GM23248 (cell line): Measurements from ENCODE around the gene HOXC11. TPM values are rescaled to one million over a fixed set of nuclear protein-coding genes. Genes with fewer than 3 reads are reported as not detected.

Experiments used
- DNase-seq: peaks from one replicate; pipeline ENCODE4 v3.0.0-alpha.2; 2015
- H2AFZ ChIP-seq: fragments of 200-600 bp; sonication (generic); 2 replicates; pipeline ENCODE4 v1.6.1; 2016; ENCODE audit warnings: antibody characterized with exemption
- H3F3A ChIP-seq: fragments of 200-600 bp; sonication (generic); 2 replicates; pipeline ENCODE4 v1.6.1; 2016; ENCODE audit warnings: mild to moderate bottlenecking, antibody characterized with exemption, mixed run types; ENCODE audit not compliant: insufficient read depth
- H3K27ac ChIP-seq: fragments of 200-600 bp; sonication (generic); 2 replicates; pipeline ENCODE4 v1.5.1; 2016; ENCODE audit warnings: mild to moderate bottlenecking
- H3K27me3 ChIP-seq: fragments of 200-600 bp; sonication (generic); replicated peaks from 2 replicates; pipeline ENCODE4 v1.6.1; 2016; ENCODE audit warnings: mild to moderate bottlenecking; ENCODE audit not compliant: insufficient read depth
- H3K36me3 ChIP-seq: fragments of 200-600 bp; sonication (generic); 2 replicates; pipeline ENCODE4 v1.6.1; 2016; ENCODE audit warnings: low read depth, mild to moderate bottlenecking
- H3K4me1 ChIP-seq: fragments of 200-600 bp; sonication (generic); 2 replicates; pipeline ENCODE4 v1.6.1; 2016; ENCODE audit warnings: mild to moderate bottlenecking; ENCODE audit not compliant: insufficient read depth
- H3K4me2 ChIP-seq: fragments of 200-600 bp; sonication (generic); one replicate; pipeline ENCODE4 v1.6.1; 2016; ENCODE audit warnings: mild to moderate bottlenecking; ENCODE audit not compliant: unreplicated experiment
- H3K4me3 ChIP-seq: fragments of 200-600 bp; sonication (generic); 2 replicates; pipeline ENCODE4 v1.5.1; 2016; ENCODE audit warnings: mild to moderate bottlenecking
- H3K79me2 ChIP-seq: fragments of 200-600 bp; sonication (generic); 2 replicates; pipeline ENCODE4 v1.6.1; 2016; ENCODE audit warnings: mild to moderate bottlenecking; ENCODE audit not compliant: insufficient read depth
- H3K9ac ChIP-seq: fragments of 200-600 bp; sonication (generic); 2 replicates; pipeline ENCODE4 v1.6.1; 2016; ENCODE audit warnings: mild to moderate bottlenecking
- H3K9me2 ChIP-seq: fragments of 200-600 bp; sonication (generic); 2 replicates; pipeline ENCODE4 v1.6.1; 2016; ENCODE audit warnings: mixed run types, mild to moderate bottlenecking, moderate library complexity; ENCODE audit not compliant: insufficient read depth
- H3K9me3 ChIP-seq: fragments of 200-600 bp; sonication (generic); one replicate; pipeline ENCODE4 v1.6.1; 2017; ENCODE audit warnings: low read depth
- H4K20me1 ChIP-seq: fragments of 200-600 bp; sonication (generic); 2 replicates; pipeline ENCODE4 v1.6.0; 2016; ENCODE audit not compliant: insufficient read depth
- EZH2 ChIP-seq: fragments of 200-600 bp; sonication (generic); IDR thresholded peaks from 2 replicates; pipeline ENCODE4 v1.6.1; 2018; ENCODE audit warnings: antibody characterized with exemption, mild to moderate bottlenecking; ENCODE audit not compliant: insufficient read depth, poor library complexity, severe bottlenecking
- EZH2phosphoT487 ChIP-seq: fragments of 200-600 bp; sonication (generic); IDR thresholded peaks from 2 replicates; pipeline ENCODE4 v1.6.1; 2018; ENCODE audit warnings: antibody characterized with exemption, moderate library complexity, mild to moderate bottlenecking, low read depth; ENCODE audit not compliant: insufficient read depth
- WGBS, 2 experiments: methylation state at CpG; one replicate each; pipeline ENCODE4 v1.1.6; 2015 to 2017; ENCODE audit warnings: low lambda C conversion rate in 2 of 2, low coverage in 1 of 2; ENCODE audit errors: missing lambda C conversion rate in 2 of 2; 5-methylcytosine and 5-hydroxymethylcytosine counted together
- in situ Hi-C: fragments of 300-500 bp; cut with MboI; formaldehyde crosslinking; loops from 2 replicates; pipeline ENCODE4 v1.15.0; 2020
- polyA plus RNA-seq: library from polyadenylated mRNA; unstranded; fragments of >200 nt; fragmentation: Nextera tagmentation; extraction: Ambion mirVana; gene quantifications from 2 replicates; pipeline ENCODE4 v1.2.1, GENCODE V29; 2016
- total RNA-seq: library from RNA; depleted of rRNA; stranded (reverse); fragments of >200 nt; shearing (Covaris generic); gene quantifications from 2 replicates; pipeline ENCODE4 v1.2.3, GENCODE V29; 2014

The HOXC11 gene
- total and polyA plus RNA-seq, 2 experiments from 2014 or later: not detected

GRCh38 chr12:54001283-54002187 lies 28.6 kb downstream of the HOXC11 start:
- H3K79me2 ChIP-seq: peaks cover 9% of the 10 kb centered on the region; the same call in 1 of the 2 replicates
- H3F3A ChIP-seq: no peaks in the 10 kb centered on the region
- H3K9ac ChIP-seq: peak overlapping the region; percentile 98; the same call in 1 of the 2 replicates
- no peak for DNase-seq
- no peak overlapping the region for H3K27ac ChIP-seq
- no peak overlapping the region for H2AFZ ChIP-seq
- H4K20me1 ChIP-seq: no peaks in the 10 kb centered on the region
- peak overlapping the region; percentile 98 for H3K4me2 ChIP-seq
- H3K27me3 ChIP-seq: no peaks in the 10 kb centered on the region
- H3K9me3 ChIP-seq: no peaks in the 10 kb centered on the region
- H3K4me3 ChIP-seq: no peak overlapping the region; the same call in 1 of the 2 replicates
- TF ChIP-seq EZH2phosphoT487 (no peak), EZH2 (no peak)
- WGBS, 2 experiments: 90 to 91% methylated on average over 8 of the region's 8 CpGs
- in situ Hi-C loops: no loop called here
- no peaks in the 10 kb centered on the region for H3K36me3 ChIP-seq
- H3K4me1 ChIP-seq: peaks cover 3% of the 10 kb centered on the region; the same call in 1 of the 2 replicates
- H3K9me2 ChIP-seq: no peaks in the 10 kb centered on the region

- TF ChIP-seq EZH2phosphoT487 (no peak), EZH2 (no peak)
- no peak overlapping the region for H3K4me2 ChIP-seq
- H3K9me2 ChIP-seq: no peaks in the 10 kb centered on the region
- no peaks in the 10 kb centered on the region for H3K9me3 ChIP-seq
- H3K27ac ChIP-seq: no peak overlapping the region
- no peak overlapping the region for H3K4me3 ChIP-seq
- H3F3A ChIP-seq: peaks cover 2% of the 10 kb centered on the region; the same call in 1 of the 2 replicates
- WGBS, 2 experiments: 90% methylated on average over 19 of the region's 19 CpGs
- no peaks in the 10 kb centered on the region for H4K20me1 ChIP-seq
- H2AFZ ChIP-seq: no peak overlapping the region
- H3K36me3 ChIP-seq: no peaks in the 10 kb centered on the region
- no peaks in the 10 kb centered on the region for H3K27me3 ChIP-seq
- H3K4me1 ChIP-seq: peaks cover 3% of the 10 kb centered on the region; the same call in 1 of the 2 replicates
- in situ Hi-C loops: no loop called here
- DNase-seq: no peak
- H3K9ac ChIP-seq: no peak overlapping the region
- H3K79me2 ChIP-seq: peaks cover 12% of the 10 kb centered on the region; the same call in 1 of the 2 replicates
Measured at GRCh38 chr12:54002278-54002914, 29.5 kb downstream of the HOXC11 start.

GRCh38 chr12:54002915-54003389 lies 30.0 kb downstream of the HOXC11 start:
- Histone ChIP-seq H3K36me3 (no peaks in the 10 kb centered on the region), H3F3A (peaks cover 7% of the 10 kb centered on the region; the same call in 1 of the 2 replicates), H2AFZ (no peak overlapping the region), H3K4me2 (no peak overlapping the region), H3K79me2 (peaks cover 17% of the 10 kb centered on the region), H3K27ac (no peak overlapping the region), H4K20me1 (no peaks in the 10 kb centered on the region), H3K9ac (no peak overlapping the region), H3K4me3 (no peak overlapping the region), H3K27me3 (no peaks in the 10 kb centered on the region), H3K9me2 (no peaks in the 10 kb centered on the region), H3K9me3 (no peaks in the 10 kb centered on the region), H3K4me1 (peaks cover 4% of the 10 kb centered on the region; the same call in 1 of the 2 replicates)
- no peak for DNase-seq
- 98% methylated on average over 19 of the region's 19 CpGs for WGBS, 2 experiments
- in situ Hi-C loops: no loop called here
- TF ChIP-seq EZH2: no peak
- no peak for TF ChIP-seq EZH2phosphoT487

GRCh38 chr12:54003625-54004024 lies 30.7 kb downstream of the HOXC11 start:
- Histone ChIP-seq H3K9me3 (no peaks in the 10 kb centered on the region), H3K4me3 (no peak overlapping the region), H3K79me2 (peaks cover 22% of the 10 kb centered on the region), H3K36me3 (no peaks in the 10 kb centered on the region), H3K9me2 (no peaks in the 10 kb centered on the region), H3K9ac (no peak overlapping the region), H3K27ac (no peak overlapping the region), H3F3A (peaks cover 13% of the 10 kb centered on the region; the same call in 1 of the 2 replicates), H3K4me2 (no peak overlapping the region), H3K27me3 (no peaks in the 10 kb centered on the region), H3K4me1 (peaks cover 10% of the 10 kb centered on the region), H2AFZ (no peak overlapping the region), H4K20me1 (no peaks in the 10 kb centered on the region)
- no peak for TF ChIP-seq EZH2phosphoT487
- no peak for TF ChIP-seq EZH2
- no peak for DNase-seq
- in situ Hi-C loops: no loop called here
- 84 to 89% methylated on average over 3 of the region's 3 CpGs for WGBS, 2 experiments
